ENCODE results near the gene TRMT1. TPM values are rescaled to one million over a fixed set of nuclear protein-coding genes. Genes with fewer than 3 reads are reported as not detected.

TRMT1 gene
- total RNA-seq, 1 donor from 2014 or later: 74.7 TPM

- TF ChIP-seq, protein P1, sequence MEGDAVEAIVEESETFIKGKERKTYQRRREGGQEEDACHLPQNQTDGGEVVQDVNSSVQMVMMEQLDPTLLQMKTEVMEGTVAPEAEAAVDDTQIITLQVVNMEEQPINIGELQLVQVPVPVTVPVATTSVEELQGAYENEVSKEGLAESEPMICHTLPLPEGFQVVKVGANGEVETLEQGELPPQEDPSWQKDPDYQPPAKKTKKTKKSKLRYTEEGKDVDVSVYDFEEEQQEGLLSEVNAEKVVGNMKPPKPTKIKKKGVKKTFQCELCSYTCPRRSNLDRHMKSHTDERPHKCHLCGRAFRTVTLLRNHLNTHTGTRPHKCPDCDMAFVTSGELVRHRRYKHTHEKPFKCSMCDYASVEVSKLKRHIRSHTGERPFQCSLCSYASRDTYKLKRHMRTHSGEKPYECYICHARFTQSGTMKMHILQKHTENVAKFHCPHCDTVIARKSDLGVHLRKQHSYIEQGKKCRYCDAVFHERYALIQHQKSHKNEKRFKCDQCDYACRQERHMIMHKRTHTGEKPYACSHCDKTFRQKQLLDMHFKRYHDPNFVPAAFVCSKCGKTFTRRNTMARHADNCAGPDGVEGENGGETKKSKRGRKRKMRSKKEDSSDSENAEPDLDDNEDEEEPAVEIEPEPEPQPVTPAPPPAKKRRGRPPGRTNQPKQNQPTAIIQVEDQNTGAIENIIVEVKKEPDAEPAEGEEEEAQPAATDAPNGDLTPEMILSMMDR (IDR thresholded peaks at IDR 0.05; ENCODE audit: insufficient read depth, low read length, poor library complexity, severe bottlenecking): no peak
- Histone ChIP-seq H3K36me3 (ENCODE audit: control insufficient read depth, insufficient read depth, low read length) (peaks cover 2% of the 10 kb centered on the region), H3K27me3 (ENCODE audit: control insufficient read depth, insufficient read depth, low read length) (no peaks in the 10 kb centered on the region), H3K4me3 (ENCODE audit: low read depth, low read length) (no peak overlapping the region)
- DNase-seq (ENCODE audit: low read depth): no peak
These were observed 37.0 kb downstream of the TRMT1 start for GRCh38 chr19:13079542-13079986.

DNA sequence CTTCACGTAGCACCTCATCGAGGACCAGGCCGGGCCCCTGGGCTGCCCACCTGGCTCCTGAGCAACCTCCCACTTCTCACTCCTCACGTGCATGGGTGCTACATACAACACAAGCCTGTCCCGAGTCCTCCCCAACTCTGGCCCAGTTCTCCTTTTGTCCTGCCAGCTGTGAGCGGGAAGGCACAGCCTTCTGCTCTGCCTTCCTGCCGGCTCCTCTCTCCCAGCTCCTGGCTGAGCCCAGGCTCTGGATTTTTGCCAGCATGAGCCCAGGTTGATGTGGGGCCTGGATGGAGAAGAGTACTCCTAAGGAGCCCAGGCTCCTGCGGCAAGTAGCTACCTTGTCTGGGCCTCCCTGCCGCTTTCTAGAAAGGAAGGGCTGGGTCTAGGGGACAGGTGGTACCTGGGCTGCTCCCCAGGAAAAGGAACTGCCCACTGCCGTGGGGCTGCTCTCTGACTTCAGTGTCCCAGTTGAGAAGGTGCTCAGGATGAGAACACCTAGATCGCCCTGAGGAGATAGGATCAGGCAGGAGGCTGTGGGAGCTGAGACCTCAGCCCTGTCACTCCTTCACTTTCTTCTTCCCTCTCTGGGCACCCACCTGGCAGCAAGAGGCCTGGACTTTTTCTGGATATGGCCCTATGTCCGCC, 37.5 kb downstream of the TRMT1 start:
- Histone ChIP-seq H3K36me3 (ENCODE audit: control insufficient read depth, insufficient read depth, low read length) (peaks cover 2% of the 10 kb centered on the region), H3K27me3 (ENCODE audit: control insufficient read depth, insufficient read depth, low read length) (no peaks in the 10 kb centered on the region), H3K4me3 (ENCODE audit: low read depth, low read length) (no peak overlapping the region)
- TF ChIP-seq, protein P1 (IDR thresholded peaks at IDR 0.05; ENCODE audit: insufficient read depth, low read length, poor library complexity, severe bottlenecking): no peak
- no peak for DNase-seq (ENCODE audit: low read depth)

DNA sequence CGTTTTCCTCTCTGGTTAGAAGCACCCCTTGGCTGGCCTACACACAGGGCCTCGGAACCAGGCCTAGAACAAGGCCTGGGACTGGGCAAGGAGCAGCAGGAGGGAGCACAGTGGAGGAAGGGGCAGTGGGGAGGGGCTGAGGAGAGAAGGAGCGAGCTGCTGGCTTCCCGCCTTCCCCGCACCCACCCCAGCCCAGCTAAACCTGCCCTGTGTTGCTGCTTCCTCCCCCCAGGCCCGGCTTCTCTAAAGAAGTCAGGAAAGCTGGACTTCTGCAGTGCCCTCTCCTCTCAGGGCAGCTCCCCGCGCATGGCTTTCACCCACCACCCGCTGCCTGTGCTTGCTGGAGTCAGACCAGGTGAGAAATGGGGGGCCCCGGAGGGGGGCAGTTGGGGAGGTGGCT, 38.2 kb downstream of the TRMT1 start:
- Histone ChIP-seq H3K4me3 (ENCODE audit: low read depth, low read length) (no peak overlapping the region), H3K27me3 (ENCODE audit: control insufficient read depth, insufficient read depth, low read length) (no peaks in the 10 kb centered on the region), H3K36me3 (ENCODE audit: control insufficient read depth, insufficient read depth, low read length) (peaks cover 2% of the 10 kb centered on the region)
- TF ChIP-seq, protein P1 (IDR thresholded peaks at IDR 0.05; ENCODE audit: insufficient read depth, low read length, poor library complexity, severe bottlenecking): no peak
- no peak for DNase-seq (ENCODE audit: low read depth)

GRCh38 chr19:13077240-13077639, 39.3 kb downstream of the TRMT1 start:
- DNase-seq (ENCODE audit: low read depth): no peak
- Histone ChIP-seq H3K27me3 (ENCODE audit: control insufficient read depth, insufficient read depth, low read length) (no peaks in the 10 kb centered on the region), H3K4me3 (ENCODE audit: low read depth, low read length) (no peak overlapping the region), H3K36me3 (ENCODE audit: control insufficient read depth, insufficient read depth, low read length) (peaks cover 2% of the 10 kb centered on the region)
- TF ChIP-seq, protein P1 (IDR thresholded peaks at IDR 0.05; ENCODE audit: insufficient read depth, low read length, poor library complexity, severe bottlenecking): no peak

- H3K36me3 ChIP-seq (ENCODE audit: control insufficient read depth, insufficient read depth, low read length): peaks cover 2% of the 10 kb centered on the region
- H3K27me3 ChIP-seq (ENCODE audit: control insufficient read depth, insufficient read depth, low read length): no peaks in the 10 kb centered on the region
- no peak for DNase-seq (ENCODE audit: low read depth)
- TF ChIP-seq, protein P1 (IDR thresholded peaks at IDR 0.05; ENCODE audit: insufficient read depth, low read length, poor library complexity, severe bottlenecking): no peak
- no peak overlapping the region for H3K4me3 ChIP-seq (ENCODE audit: low read depth, low read length)
These were observed 39.8 kb downstream of the TRMT1 start for GRCh38 chr19:13076787-13077186.

DNA sequence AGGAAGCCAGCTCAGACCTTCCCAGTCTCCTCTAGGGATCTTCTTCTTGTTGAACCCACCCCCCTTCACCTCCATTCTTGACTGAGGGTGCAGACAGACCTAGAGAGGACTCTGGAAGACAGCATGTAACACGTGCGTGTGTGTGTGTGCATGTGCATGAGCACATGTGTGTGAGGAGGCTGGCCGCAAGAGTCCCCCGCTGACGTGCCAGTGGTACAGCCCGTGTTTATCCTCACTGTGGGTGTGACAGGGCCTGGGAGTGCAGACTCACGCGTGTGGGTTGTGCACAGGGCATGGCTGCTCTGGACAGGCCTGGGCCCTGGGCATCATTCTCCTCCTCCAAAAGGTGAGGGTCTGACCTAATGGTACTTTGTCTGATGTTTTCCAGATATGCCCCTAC, 40.2 kb downstream of the TRMT1 start:
- Histone ChIP-seq H3K36me3 (ENCODE audit: control insufficient read depth, insufficient read depth, low read length) (peaks cover 2% of the 10 kb centered on the region), H3K4me3 (ENCODE audit: low read depth, low read length) (no peak overlapping the region), H3K27me3 (ENCODE audit: control insufficient read depth, insufficient read depth, low read length) (no peaks in the 10 kb centered on the region)
- TF ChIP-seq, protein P1 (IDR thresholded peaks at IDR 0.05; ENCODE audit: insufficient read depth, low read length, poor library complexity, severe bottlenecking): no peak
- DNase-seq (ENCODE audit: low read depth): no peak

Data from kidney epithelial cell (primary cell).